HFF-Myc (cell line): ENCODE data around the gene KIAA1549.

Experiments
- DNase-seq: peaks from one replicate; pipeline ENCODE4 v3.0.0-alpha.2; 2011; ENCODE audit warnings: low read depth; ENCODE audit errors: extremely low read depth
- H3K4me3 ChIP-seq: replicated peaks from 2 replicates; pipeline ENCODE4 v1.5.1; 2011; ENCODE audit warnings: low read depth, mild to moderate bottlenecking, control low read depth, low read length
- CTCF ChIP-seq: IDR thresholded peaks from 2 replicates; pipeline ENCODE4 v1.5.1; 2012; ENCODE audit warnings: mild to moderate bottlenecking, low read depth, low read length, control low read depth; ENCODE audit errors: missing control alignments

Gene KIAA1549

GRCh38 chr7:138785587-138786437 lies 195.4 kb downstream of the KIAA1549 start:
- H3K4me3 ChIP-seq: no peak overlapping the region
- no peak for DNase-seq
- TF ChIP-seq CTCF: no peak

- no peak for DNase-seq
- no peak overlapping the region for H3K4me3 ChIP-seq
- TF ChIP-seq CTCF: no peak
Measured at GRCh38 chr7:138784692-138785091, 196.5 kb downstream of the KIAA1549 start.
